Effector memory CD8-positive, alpha-beta T cell (primary cell): ENCODE results near the gene NDUFS1.
"Not testable (repeated sequence)": the region's sequence is repeated elsewhere in the genome, so short reads cannot be mapped to it uniquely, and the experiment has no call there.

Source experiments
- ATAC-seq: fragments of 150-1000 bp; cut with Tn5 transposase; replicated peaks from 2 replicates; pipeline ENCODE4 v1.10.0; 2021; ENCODE audit warnings: mild to moderate bottlenecking, moderate library complexity
- DNase-seq, 3 experiments: peaks; one replicate each; pipeline ENCODE4 v3.0.0; 2021
- H3K27ac Mint-ChIP-seq, 2 donors: one replicate each; pipeline ENCODE4 v1.8.0; 2022; ENCODE audit warnings: mild to moderate bottlenecking in 2 of 2, mixed read lengths in 2 of 2, moderate library complexity in 2 of 2
- H3K27me3 Mint-ChIP-seq, 2 donors: one replicate each; pipeline ENCODE4 v1.8.0; 2022; ENCODE audit warnings: mixed read lengths in 2 of 2
- H3K36me3 Mint-ChIP-seq: one replicate; pipeline ENCODE4 v1.8.0; 2022; ENCODE audit warnings: mild to moderate bottlenecking, moderate library complexity, mixed read lengths; ENCODE audit not compliant: insufficient read depth
- H3K4me1 Mint-ChIP-seq, 2 donors: one replicate each; pipeline ENCODE4 v1.8.0; 2022; ENCODE audit warnings: low read depth in 2 of 2, mixed read lengths in 2 of 2
- H3K4me3 Mint-ChIP-seq, 2 donors: one replicate each; pipeline ENCODE4 v1.8.0; 2022; ENCODE audit warnings: mild to moderate bottlenecking in 2 of 2, mixed read lengths in 2 of 2, moderate library complexity in 2 of 2
- H3K9me3 Mint-ChIP-seq, 2 donors: one replicate each; pipeline ENCODE4 v1.8.0; 2022; ENCODE audit warnings: mixed read lengths in 2 of 2

NDUFS1 gene

GRCh38 chr2:206108713-206109112 lies 50.5 kb downstream of the NDUFS1 start:
- H3K4me1 Mint-ChIP-seq: no peaks in the 10 kb centered on the region
- H3K27ac Mint-ChIP-seq: no peak overlapping the region

GRCh38 chr2:206105541-206105940 lies 53.7 kb downstream of the NDUFS1 start:
- Mint-ChIP-seq H3K27ac (no peak overlapping the region), H3K9me3 (no peaks in the 10 kb centered on the region), H3K27me3 (no peaks in the 10 kb centered on the region), H3K36me3 (peaks cover 5% of the 10 kb centered on the region), H3K4me1 (no peaks in the 10 kb centered on the region), H3K4me3 (no peak overlapping the region)
- no peak for ATAC-seq
- no peak for DNase-seq

More at GRCh38 chr2:206108713-206109112, 50.5 kb downstream of the NDUFS1 start:
- H3K36me3 Mint-ChIP-seq: peaks cover 2% of the 10 kb centered on the region
- DNase-seq: no peak
- H3K27me3 Mint-ChIP-seq: no peaks in the 10 kb centered on the region
- no peaks in the 10 kb centered on the region for H3K9me3 Mint-ChIP-seq
- H3K4me3 Mint-ChIP-seq: no peak overlapping the region
- ATAC-seq: no peak

- Mint-ChIP-seq H3K36me3 (peaks cover 5% of the 10 kb centered on the region), H3K27me3 (no peaks in the 10 kb centered on the region), H3K4me3 (no peak overlapping the region), H3K4me1 (no peaks in the 10 kb centered on the region), H3K27ac (no peak overlapping the region), H3K9me3 (no peaks in the 10 kb centered on the region)
- ATAC-seq: no peak
- no peak for DNase-seq
These were observed 54.2 kb downstream of the NDUFS1 start for GRCh38 chr2:206105038-206105437.

- not testable (repeated sequence) for H3K4me3 Mint-ChIP-seq
These were observed 60.4 kb downstream of the NDUFS1 start for GRCh38 chr2:206098872-206099271.

GRCh38 chr2:206098471-206098870 lies 60.8 kb downstream of the NDUFS1 start:
- peaks cover 3% of the 10 kb centered on the region for H3K36me3 Mint-ChIP-seq
- H3K27ac Mint-ChIP-seq: no peak overlapping the region
- H3K9me3 Mint-ChIP-seq: no peaks in the 10 kb centered on the region
- ATAC-seq (no peak), DNase-seq (no peak)
- H3K4me1 Mint-ChIP-seq: peaks cover 0 to 2% of the 10 kb centered on the region in 2 donors
- no peaks in the 10 kb centered on the region for H3K27me3 Mint-ChIP-seq
- H3K4me3 Mint-ChIP-seq: no peak overlapping the region

More at GRCh38 chr2:206098872-206099271, 60.4 kb downstream of the NDUFS1 start:
- not testable (repeated sequence) for H3K36me3 Mint-ChIP-seq, H3K27me3 Mint-ChIP-seq, H3K27ac Mint-ChIP-seq, H3K9me3 Mint-ChIP-seq, H3K4me1 Mint-ChIP-seq, ATAC-seq, DNase-seq

- DNase-seq (no peak), ATAC-seq (no peak)
- no peak overlapping the region for H3K27ac Mint-ChIP-seq
- H3K27me3 Mint-ChIP-seq: no peaks in the 10 kb centered on the region
- H3K36me3 Mint-ChIP-seq: peaks cover 2% of the 10 kb centered on the region
- H3K4me1 Mint-ChIP-seq: peaks cover 0 to 6% of the 10 kb centered on the region in 2 donors
- no peak overlapping the region for H3K4me3 Mint-ChIP-seq
- no peaks in the 10 kb centered on the region for H3K9me3 Mint-ChIP-seq
These were observed 62.4 kb downstream of the NDUFS1 start for GRCh38 chr2:206096876-206097275.

GRCh38 chr2:206095536-206096332 lies 63.5 kb downstream of the NDUFS1 start:
- Mint-ChIP-seq H3K4me3 (no peak overlapping the region), H3K27me3 (no peaks in the 10 kb centered on the region), H3K9me3 (no peaks in the 10 kb centered on the region), H3K27ac (no peak overlapping the region), H3K36me3 (no peaks in the 10 kb centered on the region), H3K4me1 (peaks cover 0 to 6% of the 10 kb centered on the region in 2 donors)
- ATAC-seq: no peak
- no peak for DNase-seq

- Mint-ChIP-seq H3K27ac (no peak overlapping the region), H3K4me3 (no peak overlapping the region), H3K4me1 (peaks cover 0 to 6% of the 10 kb centered on the region in 2 donors), H3K36me3 (peaks cover 11% of the 10 kb centered on the region), H3K27me3 (no peaks in the 10 kb centered on the region), H3K9me3 (no peaks in the 10 kb centered on the region)
- no peak for ATAC-seq
- no peak for DNase-seq
These were observed 66.9 kb downstream of the NDUFS1 start for GRCh38 chr2:206092297-206092696.

- ATAC-seq: no peak
- Mint-ChIP-seq H3K27me3 (no peaks in the 10 kb centered on the region), H3K9me3 (no peaks in the 10 kb centered on the region), H3K27ac (peak overlapping the region; percentile 83 to 100), H3K4me1 (peaks cover 19 to 28% of the 10 kb centered on the region in 2 donors), H3K36me3 (peaks cover 36% of the 10 kb centered on the region), H3K4me3 (peak overlapping the region; percentile 67 to 99)
- DNase-seq: no peak
These were observed 71.0 kb downstream of the NDUFS1 start for GRCh38 chr2:206088248-206088647.

- H3K4me1 Mint-ChIP-seq: peaks cover 19 to 26% of the 10 kb centered on the region in 2 donors
- no peaks in the 10 kb centered on the region for H3K27me3 Mint-ChIP-seq
- peak overlapping the region; percentile 94 to 99 for H3K4me3 Mint-ChIP-seq
- peaks cover 39% of the 10 kb centered on the region for H3K36me3 Mint-ChIP-seq
- ATAC-seq (no peak), DNase-seq (no peak)
- H3K27ac Mint-ChIP-seq: peak overlapping the region; percentile 100
- no peaks in the 10 kb centered on the region for H3K9me3 Mint-ChIP-seq
These were observed 72.4 kb downstream of the NDUFS1 start for GRCh38 chr2:206086716-206087350.

- H3K27me3 Mint-ChIP-seq: no peaks in the 10 kb centered on the region
- H3K9me3 Mint-ChIP-seq: no peaks in the 10 kb centered on the region
- peak; percentile 92 for ATAC-seq
- peaks cover 25 to 33% of the 10 kb centered on the region in 2 donors for H3K4me1 Mint-ChIP-seq
- peak within 1 kb of the TSS; percentile 98 to 99 for H3K4me3 Mint-ChIP-seq
- DNase-seq: peak; percentile 72 to 79 (median 74)
- peaks cover 39% of the 10 kb centered on the region for H3K36me3 Mint-ChIP-seq
- peak within 1 kb of the TSS; percentile 100 for H3K27ac Mint-ChIP-seq
These were observed 73.3 kb downstream of the NDUFS1 start, which contains the start of gene INO80D for GRCh38 chr2:206085742-206086445. Gene INO80D, minus strand, starts transcription at chr2:206086174. Its CDS starts 23,158 bp downstream, at chr2:206063016.

GRCh38 chr2:206084870-206085741 lies 74.1 kb downstream of the NDUFS1 start:
- Mint-ChIP-seq H3K36me3 (peaks cover 36% of the 10 kb centered on the region), H3K4me3 (peak overlapping the region; percentile 98 to 99), H3K27me3 (no peaks in the 10 kb centered on the region), H3K9me3 (no peaks in the 10 kb centered on the region), H3K4me1 (peaks cover 26 to 35% of the 10 kb centered on the region in 2 donors), H3K27ac (peak overlapping the region; percentile 100)
- ATAC-seq: peak; percentile 40
- peak; percentile 27 to 56 (median 38) for DNase-seq
